Loucy (cell line): ENCODE measurements around the gene TOX2.

Source experiments
- H2AFZ ChIP-seq: fragments of 200-600 bp; sonication (generic); 2 replicates; pipeline ENCODE4 v1.6.0; 2016; ENCODE audit warnings: antibody characterized with exemption, mild to moderate bottlenecking, low read length, moderate library complexity
- H3F3A ChIP-seq: fragments of 200-600 bp; 2 replicates; pipeline ENCODE4 v1.6.0; 2016; ENCODE audit warnings: antibody characterized with exemption, low read depth, mild to moderate bottlenecking
- H3K27me3 ChIP-seq: fragments of 200-600 bp; sonication (generic); 2 replicates; pipeline ENCODE4 v1.6.1; 2014; ENCODE audit warnings: low read length, mild to moderate bottlenecking; ENCODE audit not compliant: insufficient read depth, poor library complexity, severe bottlenecking
- H3K36me3 ChIP-seq: fragments of 200-600 bp; sonication (generic); 2 replicates; pipeline ENCODE4 v1.6.1; 2016; ENCODE audit warnings: low read length; ENCODE audit not compliant: insufficient read depth
- H3K4me1 ChIP-seq: fragments of 200-600 bp; sonication (generic); 2 replicates; pipeline ENCODE4 v1.5.1; 2014; ENCODE audit warnings: low read length, mild to moderate bottlenecking; ENCODE audit not compliant: insufficient read depth, poor library complexity, severe bottlenecking
- H3K4me2 ChIP-seq: fragments of 200-600 bp; sonication (generic); 2 replicates; pipeline ENCODE4 v1.6.0; 2014; ENCODE audit warnings: antibody characterized with exemption, low read length, low read depth, mild to moderate bottlenecking; ENCODE audit not compliant: poor library complexity, severe bottlenecking
- H3K4me3 ChIP-seq: fragments of 200-600 bp; sonication (generic); 2 replicates; pipeline ENCODE4 v1.5.1; 2014; ENCODE audit warnings: low read length, mild to moderate bottlenecking, mixed read lengths; ENCODE audit not compliant: poor library complexity, severe bottlenecking
- H3K79me2 ChIP-seq: fragments of 200-600 bp; sonication (generic); 2 replicates; pipeline ENCODE4 v1.6.1; 2014; ENCODE audit warnings: low read length; ENCODE audit not compliant: insufficient read depth
- H3K9ac ChIP-seq: fragments of 200-600 bp; sonication (generic); 2 replicates; pipeline ENCODE4 v1.6.0; 2014; ENCODE audit warnings: mild to moderate bottlenecking, low read depth, low read length, moderate library complexity; ENCODE audit not compliant: poor library complexity, severe bottlenecking
- H3K9me2 ChIP-seq: fragments of 200-600 bp; sonication (generic); replicated peaks from 2 replicates; pipeline ENCODE4 v1.6.1; 2016; ENCODE audit warnings: low read depth, low read length, mixed read lengths
- H3K9me3 ChIP-seq: fragments of 200-600 bp; sonication (generic); 2 replicates; pipeline ENCODE4 v1.6.1; 2014; ENCODE audit warnings: mild to moderate bottlenecking, antibody characterized with exemption, low read length, low read depth; ENCODE audit not compliant: insufficient read depth
- H4K20me1 ChIP-seq: fragments of 200-600 bp; sonication (generic); 2 replicates; pipeline ENCODE4 v1.6.0; 2014; ENCODE audit warnings: antibody characterized with exemption, low read length, mild to moderate bottlenecking; ENCODE audit not compliant: insufficient read depth, poor library complexity, severe bottlenecking
- CTCF ChIP-seq: fragments of 200-600 bp; sonication (generic); conservative IDR thresholded peaks from 2 replicates; pipeline ENCODE4 v1.5.1; 2014; ENCODE audit warnings: mild to moderate bottlenecking, antibody characterized with exemption, low read length
- EZH2phosphoT487 ChIP-seq: fragments of 200-600 bp; IDR thresholded peaks from 2 replicates; pipeline ENCODE4 v1.6.1; 2018; ENCODE audit warnings: antibody characterized with exemption, mild to moderate bottlenecking, moderate library complexity, borderline replicate concordance

The TOX2 gene

GRCh38 chr20:44115181-44115580 lies 200.5 kb downstream of the TOX2 start:
- no peaks in the 10 kb centered on the region for H3K27me3 ChIP-seq
- no peaks in the 10 kb centered on the region for H3K9me2 ChIP-seq
- H3K4me1 ChIP-seq: no peaks in the 10 kb centered on the region
- no peaks in the 10 kb centered on the region for H3F3A ChIP-seq
- H3K36me3 ChIP-seq: no peaks in the 10 kb centered on the region
- no peaks in the 10 kb centered on the region for H4K20me1 ChIP-seq
- no peaks in the 10 kb centered on the region for H3K9me3 ChIP-seq
- no peak overlapping the region for H3K4me2 ChIP-seq
- H3K9ac ChIP-seq: no peak overlapping the region
- TF ChIP-seq EZH2phosphoT487 (no peak), CTCF (no peak)
- H3K4me3 ChIP-seq: no peak overlapping the region
- no peak overlapping the region for H2AFZ ChIP-seq
- no peaks in the 10 kb centered on the region for H3K79me2 ChIP-seq

- no peaks in the 10 kb centered on the region for H4K20me1 ChIP-seq
- H3K9ac ChIP-seq: no peak overlapping the region
- no peak for TF ChIP-seq CTCF
- TF ChIP-seq EZH2phosphoT487: no peak
- no peaks in the 10 kb centered on the region for H3F3A ChIP-seq
- no peaks in the 10 kb centered on the region for H3K4me1 ChIP-seq
- H3K4me2 ChIP-seq: no peak overlapping the region
- no peak overlapping the region for H2AFZ ChIP-seq
- no peaks in the 10 kb centered on the region for H3K79me2 ChIP-seq
- H3K9me2 ChIP-seq: no peaks in the 10 kb centered on the region
- no peak overlapping the region for H3K4me3 ChIP-seq
- no peaks in the 10 kb centered on the region for H3K27me3 ChIP-seq
- no peaks in the 10 kb centered on the region for H3K36me3 ChIP-seq
- H3K9me3 ChIP-seq: no peaks in the 10 kb centered on the region
Measured at GRCh38 chr20:44115762-44116644, 201.4 kb downstream of the TOX2 start.

- H3K27me3 ChIP-seq: no peaks in the 10 kb centered on the region
- H4K20me1 ChIP-seq: no peaks in the 10 kb centered on the region
- H3F3A ChIP-seq: no peaks in the 10 kb centered on the region
- no peaks in the 10 kb centered on the region for H3K9me2 ChIP-seq
- H3K4me2 ChIP-seq: no peak overlapping the region
- H3K4me1 ChIP-seq: no peaks in the 10 kb centered on the region
- H2AFZ ChIP-seq: no peak overlapping the region
- H3K4me3 ChIP-seq: no peak overlapping the region
- no peaks in the 10 kb centered on the region for H3K79me2 ChIP-seq
- H3K9me3 ChIP-seq: no peaks in the 10 kb centered on the region
- H3K9ac ChIP-seq: no peak overlapping the region
- no peak for TF ChIP-seq EZH2phosphoT487
- TF ChIP-seq CTCF: no peak
- no peaks in the 10 kb centered on the region for H3K36me3 ChIP-seq
Measured at GRCh38 chr20:44117296-44118184, 202.9 kb downstream of the TOX2 start.
